Central memory CD8-positive, alpha-beta T cell (primary cell): Measurements from ENCODE around the gene KPTN.

Experiments used
- ATAC-seq: fragments of 150-1000 bp; cut with Tn5 transposase; replicated peaks from 2 replicates; pipeline ENCODE4 v1.10.0; 2022; ENCODE audit warnings: mild to moderate bottlenecking, moderate FRiP score, moderate number of reproducible peaks; ENCODE audit not compliant: poor library complexity, severe bottlenecking; ENCODE audit errors: extremely low read depth
- DNase-seq, 2 donors: peaks; one replicate each; pipeline ENCODE4 v3.0.0; 2021; ENCODE audit warnings: low spot score in 2 of 2
- H3K27ac Mint-ChIP-seq: one replicate; pipeline ENCODE4 v1.8.0; 2022; ENCODE audit warnings: low read depth, mild to moderate bottlenecking, moderate library complexity, mixed read lengths
- H3K27me3 Mint-ChIP-seq: one replicate; pipeline ENCODE4 v1.8.0; 2022; ENCODE audit warnings: mixed read lengths
- H3K36me3 Mint-ChIP-seq: one replicate; pipeline ENCODE4 v1.8.0; 2022; ENCODE audit warnings: mild to moderate bottlenecking, moderate library complexity, mixed read lengths; ENCODE audit not compliant: insufficient read depth
- H3K4me1 Mint-ChIP-seq: one replicate; pipeline ENCODE4 v1.8.0; 2022; ENCODE audit warnings: mixed read lengths
- H3K4me3 Mint-ChIP-seq: one replicate; pipeline ENCODE4 v1.8.0; 2022; ENCODE audit warnings: mild to moderate bottlenecking, moderate library complexity, mixed read lengths
- H3K9me3 Mint-ChIP-seq: one replicate; pipeline ENCODE4 v1.8.0; 2022; ENCODE audit warnings: mixed read lengths

Gene KPTN

GRCh38 chr19:47445937-47446402 is 38.0 kb downstream of the KPTN start:
- Mint-ChIP-seq H3K4me1 (peaks cover 43% of the 10 kb centered on the region), H3K4me3 (peak overlapping the region; percentile 61), H3K9me3 (no peaks in the 10 kb centered on the region), H3K36me3 (no peaks in the 10 kb centered on the region), H3K27ac (no peak overlapping the region), H3K27me3 (peaks cover 93% of the 10 kb centered on the region)
- ATAC-seq, result peak; percentile 86
- peak; percentile 46 to 47 for DNase-seq

- ATAC-seq (no peak), DNase-seq (no peak)
- Mint-ChIP-seq H3K27ac (no peak overlapping the region), H3K9me3 (no peaks in the 10 kb centered on the region), H3K4me1 (peaks cover 43% of the 10 kb centered on the region), H3K36me3 (no peaks in the 10 kb centered on the region), H3K4me3 (peak overlapping the region; percentile 61), H3K27me3 (peaks cover 95% of the 10 kb centered on the region)
Observed at GRCh38 chr19:47445527-47445926, 38.5 kb downstream of the KPTN start.

GRCh38 chr19:47444388-47444821 is 39.6 kb downstream of the KPTN start:
- Mint-ChIP-seq H3K36me3 (no peaks in the 10 kb centered on the region), H3K4me1 (peaks cover 43% of the 10 kb centered on the region), H3K27me3 (peaks cover 95% of the 10 kb centered on the region), H3K4me3 (peak overlapping the region; percentile 61), H3K9me3 (no peaks in the 10 kb centered on the region), H3K27ac (no peak overlapping the region)
- DNase-seq (peak in 1 of 2 donors; percentile 21), ATAC-seq (no peak)

GRCh38 chr19:47443331-47443730 is 40.7 kb downstream of the KPTN start:
- DNase-seq (no peak), ATAC-seq (no peak)
- H3K9me3 Mint-ChIP-seq, result no peaks in the 10 kb centered on the region
- H3K4me3 Mint-ChIP-seq, result no peak overlapping the region
- H3K36me3 Mint-ChIP-seq, result no peaks in the 10 kb centered on the region
- peaks cover 43% of the 10 kb centered on the region for H3K4me1 Mint-ChIP-seq
- H3K27ac Mint-ChIP-seq, result no peak overlapping the region
- H3K27me3 Mint-ChIP-seq, result peaks cover 95% of the 10 kb centered on the region

GRCh38 chr19:47438793-47439220 is 45.2 kb downstream of the KPTN start:
- peaks cover 3% of the 10 kb centered on the region for H3K36me3 Mint-ChIP-seq
- H3K4me3 Mint-ChIP-seq, result no peak overlapping the region
- H3K9me3 Mint-ChIP-seq, result no peaks in the 10 kb centered on the region
- peaks cover 87% of the 10 kb centered on the region for H3K27me3 Mint-ChIP-seq
- peaks cover 38% of the 10 kb centered on the region for H3K4me1 Mint-ChIP-seq
- DNase-seq (no peak), ATAC-seq (no peak)
- no peak overlapping the region for H3K27ac Mint-ChIP-seq

- no peaks in the 10 kb centered on the region for H3K9me3 Mint-ChIP-seq
- peaks cover 74% of the 10 kb centered on the region for H3K27me3 Mint-ChIP-seq
- peaks cover 27% of the 10 kb centered on the region for H3K4me1 Mint-ChIP-seq
- DNase-seq, result no peak
- no peak for ATAC-seq
- no peak overlapping the region for H3K4me3 Mint-ChIP-seq
- H3K27ac Mint-ChIP-seq, result no peak overlapping the region
- peaks cover 3% of the 10 kb centered on the region for H3K36me3 Mint-ChIP-seq
Observed at GRCh38 chr19:47437500-47437899, 46.5 kb downstream of the KPTN start.

- Mint-ChIP-seq H3K9me3 (no peaks in the 10 kb centered on the region), H3K4me3 (peak overlapping the region; percentile 57), H3K36me3 (peaks cover 3% of the 10 kb centered on the region), H3K4me1 (peaks cover 27% of the 10 kb centered on the region), H3K27me3 (peaks cover 73% of the 10 kb centered on the region), H3K27ac (no peak overlapping the region)
- peak; percentile 72 to 85 for DNase-seq
- peak; percentile 80 for ATAC-seq
Observed at GRCh38 chr19:47436712-47437401, 47.2 kb downstream of the KPTN start.

GRCh38 chr19:47435883-47436417 is 48.1 kb downstream of the KPTN start:
- no peak overlapping the region for H3K27ac Mint-ChIP-seq
- H3K4me1 Mint-ChIP-seq, result peaks cover 27% of the 10 kb centered on the region
- no peaks in the 10 kb centered on the region for H3K9me3 Mint-ChIP-seq
- H3K27me3 Mint-ChIP-seq, result peaks cover 72% of the 10 kb centered on the region
- ATAC-seq (no peak), DNase-seq (no peak)
- peak overlapping the region; percentile 57 for H3K4me3 Mint-ChIP-seq
- H3K36me3 Mint-ChIP-seq, result peaks cover 3% of the 10 kb centered on the region

GRCh38 chr19:47435196-47435595 is 48.8 kb downstream of the KPTN start:
- DNase-seq (no peak), ATAC-seq (peak; percentile 52)
- H3K36me3 Mint-ChIP-seq, result peaks cover 3% of the 10 kb centered on the region
- H3K9me3 Mint-ChIP-seq, result no peaks in the 10 kb centered on the region
- peaks cover 31% of the 10 kb centered on the region for H3K4me1 Mint-ChIP-seq
- peak overlapping the region; percentile 57 for H3K4me3 Mint-ChIP-seq
- no peak overlapping the region for H3K27ac Mint-ChIP-seq
- H3K27me3 Mint-ChIP-seq, result peaks cover 72% of the 10 kb centered on the region

- DNase-seq (no peak), ATAC-seq (no peak)
- Mint-ChIP-seq H3K27me3 (peaks cover 70% of the 10 kb centered on the region), H3K9me3 (no peaks in the 10 kb centered on the region), H3K4me1 (peaks cover 37% of the 10 kb centered on the region), H3K36me3 (peaks cover 6% of the 10 kb centered on the region), H3K27ac (no peak overlapping the region), H3K4me3 (no peak overlapping the region)
Observed at GRCh38 chr19:47434088-47434487, 49.9 kb downstream of the KPTN start.

GRCh38 chr19:47433121-47433520 is 50.9 kb downstream of the KPTN start:
- no peak for ATAC-seq
- H3K27ac Mint-ChIP-seq, result no peak overlapping the region

GRCh38 chr19:47432499-47432898 is 51.5 kb downstream of the KPTN start:
- Mint-ChIP-seq H3K4me3 (no peak overlapping the region), H3K27me3 (peaks cover 55% of the 10 kb centered on the region), H3K9me3 (no peaks in the 10 kb centered on the region), H3K27ac (no peak overlapping the region), H3K36me3 (peaks cover 4% of the 10 kb centered on the region), H3K4me1 (peaks cover 37% of the 10 kb centered on the region)
- DNase-seq (no peak), ATAC-seq (no peak)

More at GRCh38 chr19:47433121-47433520, 50.9 kb downstream of the KPTN start:
- Mint-ChIP-seq H3K36me3 (peaks cover 6% of the 10 kb centered on the region), H3K9me3 (no peaks in the 10 kb centered on the region), H3K27me3 (peaks cover 61% of the 10 kb centered on the region), H3K4me1 (peaks cover 37% of the 10 kb centered on the region), H3K4me3 (no peak overlapping the region)
- no peak for DNase-seq

- Mint-ChIP-seq H3K36me3 (peaks cover 6% of the 10 kb centered on the region), H3K4me1 (peaks cover 33% of the 10 kb centered on the region), H3K27ac (no peak overlapping the region), H3K9me3 (no peaks in the 10 kb centered on the region), H3K4me3 (no peak overlapping the region), H3K27me3 (peaks cover 51% of the 10 kb centered on the region)
- DNase-seq (no peak), ATAC-seq (no peak)
Observed at GRCh38 chr19:47432091-47432490, 51.9 kb downstream of the KPTN start.
